Measurements from ENCODE around the gene GAP43.

Gene GAP43

GRCh38 chr3:115768661-115769060 lies 145.4 kb downstream of the GAP43 start:
- DNase-seq (ENCODE audit: low read depth in 1 of 2, low spot score in 1 of 2) = no peak
- no peak for TF ChIP-seq JUND (IDR thresholded peaks at IDR 0.05; ENCODE audit: low read depth)
- in situ Hi-C loops (cut with HindIII; ENCODE audit: low pct_unique_long_range_greater_than_20kb, low sequenced_read_pairs) = no loop called here
